ENCODE data around the gene TMEM237. TPM values are rescaled to one million over a fixed set of nuclear protein-coding genes. Genes with fewer than 3 reads are reported as not detected.
A peak's percentile ranks its signal among the peaks of the same experiment; 100 is the strongest.

The TMEM237 gene
- total RNA-seq, 1 experiment from 2014 or later = 70.4 TPM

DNA sequence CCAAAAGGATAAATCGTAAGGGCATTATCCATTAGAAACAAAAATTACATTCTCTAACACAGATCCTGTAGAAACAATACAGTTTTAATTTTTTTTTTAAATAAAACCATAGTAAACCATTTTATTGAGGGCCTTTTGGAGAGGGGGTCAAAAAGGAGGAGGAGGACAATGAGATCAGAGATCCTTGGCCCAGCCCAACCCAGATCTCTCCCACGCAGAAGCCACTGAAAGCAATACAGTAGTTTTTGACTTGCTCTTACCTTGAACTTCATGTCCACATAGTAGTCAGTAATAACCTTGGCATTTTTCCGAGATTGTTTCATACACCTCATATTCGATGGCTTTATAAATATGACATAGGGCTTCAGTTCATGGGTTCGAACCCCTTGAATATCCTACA, 4.1 kb upstream of the TMEM237 start:
- DNase-seq (ENCODE audit: low spot score) = no peak
- BruUV-seq (replicated peaks) = no TSS peak
- Histone ChIP-seq H3K36me3 (ENCODE audit: insufficient read depth, low read length, poor library complexity, severe bottlenecking) (no peaks in the 10 kb centered on the region), H3K27me3 (replicated peaks; ENCODE audit: insufficient read depth, low read depth, low read length, poor library complexity) (no peaks in the 10 kb centered on the region), H3K4me1 (ENCODE audit: insufficient read depth, low read length, poor library complexity, severe bottlenecking) (peaks cover 9% of the 10 kb centered on the region), H3K4me3 (ENCODE audit: low read depth, low read length, poor library complexity, severe bottlenecking) (no peak overlapping the region), H3K27ac (ENCODE audit: low read depth, low read length, poor library complexity, severe bottlenecking) (no peak overlapping the region), H3K9me3 (ENCODE audit: low read depth, low read length, poor library complexity, severe bottlenecking) (no peaks in the 10 kb centered on the region)
- intact Hi-C loops (cut with micrococcal nuclease; ENCODE audit: unreplicated experiment) = loop anchor here (10.0 kb wide), 1 partner anchor 413 kb away; no protein-coding TSS in a partner anchor
- no peak for TF ChIP-seq CTCF (conservative IDR thresholded peaks at IDR 0.05; ENCODE audit: low read depth, low read length)
- TF ChIP-seq EZH2 (IDR thresholded peaks at IDR 0.05; ENCODE audit: borderline replicate concordance, low read depth, low read length, poor library complexity, severe bottlenecking) = no peak
- ChIA-PET CTCF (no interaction called here), POLR2A (ENCODE audit: low non-redundant PET) (no interaction called here)

GRCh38 chr2:201644001-201644400, 698 bp upstream of the TMEM237 start:
- ChIA-PET CTCF (no interaction called here), POLR2A (ENCODE audit: low non-redundant PET) (no interaction called here)
- peak; percentile 12 for DNase-seq (ENCODE audit: low spot score)
- TF ChIP-seq EZH2 (IDR thresholded peaks at IDR 0.05; ENCODE audit: borderline replicate concordance, low read depth, low read length, poor library complexity, severe bottlenecking) (no peak), CTCF (conservative IDR thresholded peaks at IDR 0.05; ENCODE audit: low read depth, low read length) (no peak)
- Histone ChIP-seq H3K27ac (ENCODE audit: low read depth, low read length, poor library complexity, severe bottlenecking) (peak overlapping the region; percentile 84), H3K27me3 (replicated peaks; ENCODE audit: insufficient read depth, low read depth, low read length, poor library complexity) (no peaks in the 10 kb centered on the region), H3K4me3 (ENCODE audit: low read depth, low read length, poor library complexity, severe bottlenecking) (peak overlapping the region; percentile 83), H3K9me3 (ENCODE audit: low read depth, low read length, poor library complexity, severe bottlenecking) (no peaks in the 10 kb centered on the region), H3K36me3 (ENCODE audit: insufficient read depth, low read length, poor library complexity, severe bottlenecking) (no peaks in the 10 kb centered on the region), H3K4me1 (ENCODE audit: insufficient read depth, low read length, poor library complexity, severe bottlenecking) (peaks cover 16% of the 10 kb centered on the region)
- no TSS peak for BruUV-seq (replicated peaks)
- intact Hi-C loops (cut with micrococcal nuclease; ENCODE audit: unreplicated experiment) = loop anchor here (10.0 kb wide), 1 partner anchor 409 kb away; no protein-coding TSS in a partner anchor

DNA sequence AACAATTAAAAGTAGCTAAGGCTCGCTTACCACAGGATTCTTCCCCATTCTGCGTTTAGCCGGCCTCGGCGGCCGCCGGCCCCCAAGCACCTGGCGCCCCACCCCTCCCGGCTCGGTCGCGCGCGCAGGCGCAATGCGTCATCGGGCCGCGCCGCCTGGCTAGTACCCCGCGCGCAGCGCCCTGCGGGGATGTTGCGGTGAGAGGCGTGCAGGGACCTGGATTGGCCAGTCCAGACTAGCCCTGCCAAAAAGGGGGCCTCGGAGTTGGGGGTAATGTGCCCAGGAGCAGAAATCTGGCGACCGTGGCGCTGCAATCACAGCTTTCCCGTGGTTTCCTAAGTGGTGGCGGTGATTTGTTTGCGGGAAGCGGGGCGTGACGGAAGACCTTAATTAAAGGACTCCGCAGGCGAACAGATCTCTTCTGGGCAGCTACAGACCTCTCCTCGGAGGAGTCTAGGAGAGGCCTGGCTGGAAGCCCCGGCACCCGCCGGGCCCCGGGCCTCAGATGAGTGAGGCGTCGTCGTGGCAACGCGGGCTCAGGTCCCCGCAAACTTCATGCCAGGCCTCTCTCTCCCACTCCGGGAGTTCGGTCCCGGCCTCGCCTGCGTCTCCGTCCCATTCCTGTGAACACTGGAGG, 606 bp downstream of the TMEM237 start:
- H3K27me3 ChIP-seq (replicated peaks; ENCODE audit: insufficient read depth, low read depth, low read length, poor library complexity) = no peaks in the 10 kb centered on the region
- H3K4me1 ChIP-seq (ENCODE audit: insufficient read depth, low read length, poor library complexity, severe bottlenecking) = peaks cover 16% of the 10 kb centered on the region
- H3K4me3 ChIP-seq (ENCODE audit: low read depth, low read length, poor library complexity, severe bottlenecking) = peak overlapping the region; percentile 83
- TSS peak; percentile 68 for BruUV-seq (replicated peaks)
- CTCF ChIA-PET = no interaction called here
- DNase-seq (ENCODE audit: low spot score) = peak; percentile 88
- H3K27ac ChIP-seq (ENCODE audit: low read depth, low read length, poor library complexity, severe bottlenecking) = peak overlapping the region; percentile 84
- no peaks in the 10 kb centered on the region for H3K36me3 ChIP-seq (ENCODE audit: insufficient read depth, low read length, poor library complexity, severe bottlenecking)
- no peaks in the 10 kb centered on the region for H3K9me3 ChIP-seq (ENCODE audit: low read depth, low read length, poor library complexity, severe bottlenecking)
- TF ChIP-seq EZH2 (IDR thresholded peaks at IDR 0.05; ENCODE audit: borderline replicate concordance, low read depth, low read length, poor library complexity, severe bottlenecking) = no peak
- TF ChIP-seq CTCF (conservative IDR thresholded peaks at IDR 0.05; ENCODE audit: low read depth, low read length) = no peak
- POLR2A ChIA-PET (ENCODE audit: low non-redundant PET) = no interaction called here
- intact Hi-C loops (cut with micrococcal nuclease; ENCODE audit: unreplicated experiment) = loop anchor here (10.0 kb wide), 1 partner anchor 408 kb away; no protein-coding TSS in a partner anchor

All from A673 (cell line).